GM12865 (cell line): ENCODE results near the gene FGF14.

Source experiments
- DNase-seq: peaks from one replicate; pipeline ENCODE4 v3.0.0; 2010; ENCODE audit warnings: low read depth
- H3K4me3 ChIP-seq: 2 replicates; pipeline ENCODE4 v1.5.1; 2011; ENCODE audit warnings: mild to moderate bottlenecking, low read depth, low read length, control low read depth
- CTCF ChIP-seq: IDR thresholded peaks from 2 replicates; pipeline ENCODE4 v1.5.1; 2011; ENCODE audit warnings: low read length, control low read depth, low read depth, inconsistent platforms; ENCODE audit not compliant: insufficient read depth; ENCODE audit errors: missing control alignments

The FGF14 gene

GRCh38 chr13:101698400-101698799 is 703.4 kb downstream of the FGF14 start:
- no peak overlapping the region for H3K4me3 ChIP-seq
- DNase-seq = no peak
- no peak for TF ChIP-seq CTCF

GRCh38 chr13:101697745-101698144 is 704.1 kb downstream of the FGF14 start:
- TF ChIP-seq CTCF = no peak
- DNase-seq = no peak
- no peak overlapping the region for H3K4me3 ChIP-seq

GRCh38 chr13:101695870-101696516 is 705.9 kb downstream of the FGF14 start:
- H3K4me3 ChIP-seq = no peak overlapping the region
- no peak for TF ChIP-seq CTCF
- DNase-seq = no peak

GRCh38 chr13:101691341-101691860 is 710.4 kb downstream of the FGF14 start:
- TF ChIP-seq CTCF = no peak
- DNase-seq = no peak
- H3K4me3 ChIP-seq = no peak overlapping the region

- DNase-seq = no peak
- no peak overlapping the region for H3K4me3 ChIP-seq
- no peak for TF ChIP-seq CTCF
Measured at GRCh38 chr13:101690871-101691270, 711.0 kb downstream of the FGF14 start.

GRCh38 chr13:101686003-101686402 is 715.8 kb downstream of the FGF14 start:
- H3K4me3 ChIP-seq = no peak overlapping the region
- DNase-seq = no peak

More at GRCh38 chr13:101686003-101686402, 715.8 kb downstream of the FGF14 start:
- no peak for TF ChIP-seq CTCF
